ENCODE results near the gene NUP93. TPM values are rescaled to one million over a fixed set of nuclear protein-coding genes. Genes with fewer than 3 reads are reported as not detected.

The NUP93 gene
- total RNA-seq, 1 experiment from 2014 or later = 165 TPM

GRCh38 chr16:56726926-56727325 lies 3.0 kb upstream of the NUP93 start:
- H3K9me3 Mint-ChIP-seq = no peaks in the 10 kb centered on the region
- H2BK20ac ChIP-seq (ENCODE audit: low read depth, low read length, poor library complexity, severe bottlenecking) = no peak overlapping the region
- no peak overlapping the region for H3K4me3 Mint-ChIP-seq
- no peak overlapping the region for H3K4ac ChIP-seq (ENCODE audit: low read depth, low read length)
- H4K20me1 ChIP-seq (ENCODE audit: control insufficient read depth, insufficient read depth, insufficient read length) = no peaks in the 10 kb centered on the region
- no peak overlapping the region for H4K5ac ChIP-seq (ENCODE audit: insufficient read length, low read depth, low read length)
- no peak overlapping the region for H3K27ac ChIP-seq (ENCODE audit: insufficient read length, low read depth, low read length)
- no peaks in the 10 kb centered on the region for H3K36me3 Mint-ChIP-seq (ENCODE audit: insufficient read depth in 1 of 3, low read depth in 3 of 3)
- no peak overlapping the region for H2AFZ ChIP-seq (ENCODE audit: low read length)
- H3K27me3 ChIP-seq (ENCODE audit: insufficient read depth, low read length) = no peaks in the 10 kb centered on the region
- H3K23me2 ChIP-seq (ENCODE audit: insufficient read length, low read depth, low read length, poor library complexity, severe bottlenecking) = peaks cover 11% of the 10 kb centered on the region
- H3K9ac ChIP-seq (ENCODE audit: extremely low read depth, insufficient read length, low read length) = no peak overlapping the region
- H3T11ph ChIP-seq (ENCODE audit: low read length) = no peak overlapping the region
- H2BK12ac ChIP-seq (ENCODE audit: insufficient read length, low read depth, low read length) = no peak overlapping the region
- H2BK15ac ChIP-seq (ENCODE audit: low read depth, low read length) = no peak overlapping the region
- peaks cover 2% of the 10 kb centered on the region; the same call in 1 of the 2 replicates for H3K27me3 Mint-ChIP-seq (ENCODE audit: low read depth)
- H2BK5ac ChIP-seq (ENCODE audit: insufficient read length, low read length) = no peak overlapping the region
- H3K9me3 ChIP-seq (ENCODE audit: control insufficient read depth, low read depth, low read length) = no peaks in the 10 kb centered on the region
- H3K56ac ChIP-seq (ENCODE audit: insufficient read length, low read depth, low read length) = no peak overlapping the region
- H4K91ac ChIP-seq (ENCODE audit: insufficient read length, low read depth, low read length) = no peak overlapping the region
- no peaks in the 10 kb centered on the region for H3K4me1 ChIP-seq (ENCODE audit: insufficient read depth, low read length)
- no CpG with 5 or more reads among the region's 6 CpGs for WGBS (ENCODE audit: extremely low coverage, insufficient read length, low lambda C conversion rate)
- no peak overlapping the region for H3K4me2 ChIP-seq (ENCODE audit: insufficient read depth, insufficient read length, low read length)
- H2AK5ac ChIP-seq (ENCODE audit: insufficient read length, low read length) = no peak overlapping the region
- no peak overlapping the region for H2BK120ac ChIP-seq (ENCODE audit: low read depth, low read length, poor library complexity, severe bottlenecking)
- no peak overlapping the region for H4K8ac ChIP-seq (replicated peaks; ENCODE audit: insufficient read length, low read depth, low read length)
- H3K27ac Mint-ChIP-seq = no peak overlapping the region
- peaks cover 14% of the 10 kb centered on the region; the same call in 1 of the 2 replicates for H3K79me2 ChIP-seq (ENCODE audit: insufficient read depth, low read length)
- H3K14ac ChIP-seq (ENCODE audit: insufficient read depth, low read length) = no peak overlapping the region
- H3K4me1 Mint-ChIP-seq = peaks cover 15 to 17% of the 10 kb centered on the region in 2 experiments
- no peak for TF ChIP-seq CTCF (conservative IDR thresholded peaks at IDR 0.05)
- H3K79me1 ChIP-seq (ENCODE audit: insufficient read depth, low read depth, low read length, poor library complexity, severe bottlenecking) = peaks cover 6% of the 10 kb centered on the region
- H3K18ac ChIP-seq (ENCODE audit: insufficient read length, low read depth, low read length) = no peak overlapping the region
- no peak for DNase-seq
- H3K23ac ChIP-seq (ENCODE audit: insufficient read length, low read depth, low read length) = no peak overlapping the region

All from H9 (cell line).